H1 (cell line): ENCODE results near the gene ADD2. TPM values are rescaled to one million over a fixed set of nuclear protein-coding genes. Genes with fewer than 3 reads are reported as not detected.

ENCODE experiments used
- CHD7 ChIP-seq: fragments of 300-600 bp; sonication (generic); IDR thresholded peaks from 2 replicates; pipeline ENCODE4 v1.7.1; 2012; ENCODE audit warnings: low read length, moderate library complexity, mild to moderate bottlenecking, inconsistent platforms; ENCODE audit not compliant: insufficient replicate concordance
- E2F6 ChIP-seq: IDR thresholded peaks from 2 replicates; pipeline ENCODE4 v1.6.1; 2012; ENCODE audit warnings: inconsistent platforms
- NRF1 ChIP-seq: IDR thresholded peaks from 2 replicates; pipeline ENCODE4 v1.6.1; 2011; ENCODE audit warnings: mild to moderate bottlenecking, low read depth, low read length, improper control_type of control experiment
- POLR2A ChIP-seq, 2 experiments: IDR thresholded peaks; 1 replicate in 1 of 2; 2 replicates in 1 of 2; pipeline ENCODE4 v1.6.1; 2011; ENCODE audit warnings: low read depth in 2 of 2, low read length in 2 of 2, mild to moderate bottlenecking in 2 of 2; ENCODE audit errors: control extremely low read depth in 1 of 2
- TAF1 ChIP-seq: IDR thresholded peaks from 2 replicates; pipeline ENCODE4 v1.6.1; 2011; ENCODE audit warnings: mild to moderate bottlenecking, low read depth, low read length
- polyA plus RNA-seq, 7 experiments: library from polyadenylated mRNA; depleted of rRNA in 3 of 7; stranded (reverse) in 5 of 7; unstranded in 2 of 7; fragments of >200 nt in 5 of 7; fragments of 200-250 nt in 2 of 7; gene quantifications; 1 replicate in 5 of 7; 2 replicates in 1 of 7; 4 replicates in 1 of 7; pipeline versions ENCODE4 v1.2.1 to v1.2.3, GENCODE V29; 2011 to 2013; ENCODE audit warnings: missing spikeins in 2 of 7, mixed read lengths in 2 of 7
- total RNA-seq: library from RNA; stranded (reverse); fragmentation: NEBNext Ultra II Directional; extraction: Animal tissue kit (Norgen Biotek cat#: 25700); gene quantifications from 2 replicates; pipeline ENCODE4 v1.2.1, GENCODE V29; 2021

Gene ADD2
- total and polyA plus RNA-seq, 2 of the 8 experiments (the other 6 are each of a cell fraction or from before 2014, with no cell fraction given) = 58.5 to 170 TPM

- no peak for TF ChIP-seq POLR2A (IDR thresholded peaks at IDR 0.05; ENCODE audit: control extremely low read depth in 1 of 2, low read depth in 2 of 2, low read length in 2 of 2)
- no peak for TF ChIP-seq CHD7
- no peak for TF ChIP-seq NRF1
- no peak for TF ChIP-seq E2F6
- TF ChIP-seq TAF1 = no peak
Observed at GRCh38 chr2:70664525-70664924, 103.5 kb downstream of the ADD2 start (continued).
